ENCODE measurements around the gene ZYX. TPM values are rescaled to one million over a fixed set of nuclear protein-coding genes. Genes with fewer than 3 reads are reported as not detected.

ZYX gene
- total and polyA plus RNA-seq, 9 of the 15 experiments (the other 6 are each of a cell fraction or from before 2014, with no cell fraction given), result 1.8 to 130 (median 15.7) TPM

GRCh38 chr7:143375298-143376034, 5.7 kb upstream of the ZYX start:
- H3K9me3 ChIP-seq (replicated peaks; ENCODE audit: control insufficient read depth, insufficient read depth, low read depth, low read length), result no peaks in the 10 kb centered on the region
- intact Hi-C loops (cut with micrococcal nuclease), result no loop called here

More at GRCh38 chr7:143375298-143376034, 5.7 kb upstream of the ZYX start:
- no peaks in the 10 kb centered on the region for H3K36me3 ChIP-seq (ENCODE audit: control insufficient read depth, insufficient read depth, low read length)
- FAIRE-seq, result no peak
- in situ Hi-C loops (cut with MboI), result no loop called here
- H3K79me2 ChIP-seq (ENCODE audit: control insufficient read depth, insufficient read depth, low read length), result no peaks in the 10 kb centered on the region
- H3K27ac ChIP-seq (ENCODE audit: extremely low read depth, low read depth, low read length), result no peak overlapping the region
- ChIA-PET CTCF (ENCODE audit: low intra/inter-chr PET ratio) (no interaction called here), POLR2A (interaction anchor here (0.6 to 2.0 kb wide), 5 partner anchors 9 to 100 kb away, joined by 3 to 7 read pairs (median 3); no protein-coding TSS in a partner anchor)
- no peaks in the 10 kb centered on the region for H3K9me1 ChIP-seq (ENCODE audit: control insufficient read depth, insufficient read depth, low read length)
- no TSS peak for BruUV-seq (replicated peaks)
- H3K4me3 ChIP-seq, result no peak overlapping the region
- no peak overlapping the region for H2AFZ ChIP-seq (ENCODE audit: low read depth, low read length)
- TF ChIP-seq EP300 (IDR thresholded peaks at IDR 0.05; ENCODE audit: low read length), result no peak
- TF ChIP-seq HMBOX1 (IDR thresholded peaks at IDR 0.05), result peak; percentile 40; the same call in 1 of the 2 replicates
- no peak for TF ChIP-seq ZNF785 (CRISPR knock-in tag; IDR thresholded peaks at IDR 0.05)
- TF ChIP-seq RBM25 (IDR thresholded peaks at IDR 0.05; ENCODE audit: low read depth, low read length, severe bottlenecking), result no peak
- TF ChIP-seq TAF15 (IDR thresholded peaks at IDR 0.05; ENCODE audit: low read depth, low read length), result no peak
- H3K4me2 ChIP-seq (ENCODE audit: insufficient read depth, low read length), result no peak overlapping the region
- WGBS (ENCODE audit: insufficient coverage, low coverage, missing lambda C conversion rate), result 18% methylated on average over 7 of the region's 7 CpGs
- peaks cover 8 to 9% of the 10 kb centered on the region in 2 experiments for H3K4me1 ChIP-seq (replicated peaks in 1 of 2; ENCODE audit: control insufficient read depth in 2 of 2, insufficient read depth in 2 of 2, low read length in 2 of 2)
- peak overlapping the region in 1 of 2 experiments; percentile 39; a peak in 2 of 4 replicates for H3K9ac ChIP-seq (ENCODE audit: insufficient read depth in 1 of 2, low read depth in 2 of 2, low read length in 2 of 2)
- H4K20me1 ChIP-seq (replicated peaks; ENCODE audit: control insufficient read depth, insufficient read depth, low read length), result no peaks in the 10 kb centered on the region
- peaks cover 0 to 9% of the 10 kb centered on the region in 2 experiments; a peak in 2 of 5 replicates for H3K27me3 ChIP-seq (ENCODE audit: control insufficient read depth in 2 of 2, insufficient read depth in 2 of 2, low read length in 2 of 2)
- ATAC-seq, result no peak
- DNase-seq (ENCODE audit: extremely low read depth in 1 of 4, low spot score in 3 of 4), result no peak

All from K562 (cell line).